Fibroblast of lung (primary cell): Measurements from ENCODE around the gene ARHGEF19. TPM values are rescaled to one million over a fixed set of nuclear protein-coding genes. Genes with fewer than 3 reads are reported as not detected.
"Not testable (repeated sequence)": the region's sequence is repeated elsewhere in the genome, so short reads cannot be mapped to it uniquely, and the experiment has no call there.

Source experiments
- DNase-seq, 2 donors: peaks; one replicate each; pipeline versions ENCODE4 v3.0.0 to v3.0.0-alpha.2; 2010; ENCODE audit warnings: low read depth in 2 of 2
- H2AFZ ChIP-seq: 2 replicates; pipeline ENCODE4 v1.5.1; 2012; ENCODE audit warnings: low read length, control low read depth, inconsistent platforms
- H3K27ac ChIP-seq: 2 replicates; pipeline ENCODE4 v1.5.1; 2011; ENCODE audit warnings: low read length, control low read depth; ENCODE audit not compliant: insufficient read depth
- H3K27me3 ChIP-seq: 2 replicates; pipeline ENCODE4 v1.5.1; 2011; ENCODE audit warnings: mild to moderate bottlenecking, low read length; ENCODE audit not compliant: control insufficient read depth, insufficient read depth
- H3K36me3 ChIP-seq: 2 replicates; pipeline ENCODE4 v1.5.1; 2011; ENCODE audit warnings: low read length; ENCODE audit not compliant: control insufficient read depth, insufficient read depth
- H3K4me1 ChIP-seq: 2 replicates; pipeline ENCODE4 v1.5.1; 2011; ENCODE audit warnings: low read length; ENCODE audit not compliant: control insufficient read depth, insufficient read depth; ENCODE audit errors: extremely low read depth
- H3K4me2 ChIP-seq: 2 replicates; pipeline ENCODE4 v1.5.1; 2011; ENCODE audit warnings: low read length, control low read depth; ENCODE audit not compliant: insufficient read depth; ENCODE audit errors: extremely low read depth
- H3K4me3 ChIP-seq, 4 experiments: fragments of 200-600 bp in 1 of 4; sonication (generic) in 1 of 4; replicated peaks in 1 of 4; 2 replicates each; pipeline ENCODE4 v1.5.1; 2011 to 2016; ENCODE audit warnings: low read length in 4 of 4, low read depth in 3 of 4, mild to moderate bottlenecking in 3 of 4, control low read depth in 2 of 4, inconsistent platforms in 1 of 4, mixed read lengths in 1 of 4; ENCODE audit not compliant: insufficient read depth in 1 of 4; ENCODE audit errors: control extremely low read depth in 1 of 4
- H3K79me2 ChIP-seq: 2 replicates; pipeline ENCODE4 v1.5.1; 2012; ENCODE audit warnings: mild to moderate bottlenecking, low read length, inconsistent platforms; ENCODE audit not compliant: control insufficient read depth, insufficient read depth
- H3K9ac ChIP-seq: 2 replicates; pipeline ENCODE4 v1.5.1; 2011; ENCODE audit warnings: mild to moderate bottlenecking, low read length, control low read depth; ENCODE audit not compliant: insufficient read depth
- H3K9me3 ChIP-seq: 2 replicates; pipeline ENCODE4 v1.5.1; 2012; ENCODE audit warnings: low read depth, low read length; ENCODE audit not compliant: control insufficient read depth, insufficient read depth
- H4K20me1 ChIP-seq: 2 replicates; pipeline ENCODE4 v1.5.1; 2011; ENCODE audit warnings: low read length; ENCODE audit not compliant: control insufficient read depth, insufficient read depth; ENCODE audit errors: extremely low read depth
- CTCF ChIP-seq, 2 donors: IDR thresholded peaks in 1 of 2; conservative IDR thresholded peaks in 1 of 2; 1 replicate in 1 of 2; 2 replicates in 1 of 2; pipeline ENCODE4 v1.5.1; 2011 to 2012; ENCODE audit warnings: low read length in 2 of 2, control low read depth in 1 of 2, inconsistent platforms in 1 of 2, low read depth in 1 of 2, mild to moderate bottlenecking in 1 of 2
- EZH2 ChIP-seq: IDR thresholded peaks from 2 replicates; pipeline ENCODE4 v1.5.1; 2012; ENCODE audit warnings: low read length, control low read depth, mild to moderate bottlenecking; ENCODE audit errors: missing control alignments
- polyA plus RNA-seq, 2 donors: library from polyadenylated mRNA; depleted of rRNA in 1 of 2; stranded (reverse) in 1 of 2; unstranded in 1 of 2; fragments of >200 nt; gene quantifications; 2 replicates each; pipeline ENCODE4 v1.2.1, GENCODE V29; 2011 to 2012; ENCODE audit warnings: missing spikeins in 1 of 2
- total RNA-seq: library from RNA; depleted of rRNA; stranded (reverse); fragments of >200 nt; gene quantifications from 2 replicates; pipeline ENCODE4 v1.2.1, GENCODE V29; 2014

ARHGEF19 gene
- total and polyA plus RNA-seq, 2 donors (not counting 1 experiment from before 2014, with no cell fraction given), result 3.3 TPM

GRCh38 chr1:16247441-16247840 is 35.0 kb upstream of the ARHGEF19 start:
- H3K36me3 ChIP-seq, result no peaks in the 10 kb centered on the region
- H3K4me2 ChIP-seq, result no peak overlapping the region
- H3K4me1 ChIP-seq, result peaks cover 13% of the 10 kb centered on the region
- no peaks in the 10 kb centered on the region for H3K79me2 ChIP-seq
- H3K4me3 ChIP-seq, result no peak overlapping the region
- no peak overlapping the region for H3K27ac ChIP-seq
- no peaks in the 10 kb centered on the region for H4K20me1 ChIP-seq
- no peak overlapping the region for H2AFZ ChIP-seq
- H3K9me3 ChIP-seq, result no peaks in the 10 kb centered on the region
- no peaks in the 10 kb centered on the region for H3K27me3 ChIP-seq
- no peak overlapping the region for H3K9ac ChIP-seq
- TF ChIP-seq EZH2 (no peak), CTCF (conservative IDR thresholded peaks at IDR 0.05 in 1 of 2, IDR thresholded peaks at IDR 0.05 in 1 of 2; ENCODE audit: low read depth in 1 of 2, low read length in 2 of 2) (no peak)
- DNase-seq, result no peak

GRCh38 chr1:16246961-16247360 is 34.5 kb upstream of the ARHGEF19 start:
- Histone ChIP-seq H3K4me2 (no peak overlapping the region), H2AFZ (no peak overlapping the region), H3K9ac (no peak overlapping the region), H3K9me3 (no peaks in the 10 kb centered on the region), H3K27ac (no peak overlapping the region), H4K20me1 (no peaks in the 10 kb centered on the region), H3K36me3 (no peaks in the 10 kb centered on the region), H3K4me3 (no peak overlapping the region), H3K27me3 (no peaks in the 10 kb centered on the region), H3K79me2 (no peaks in the 10 kb centered on the region), H3K4me1 (peaks cover 13% of the 10 kb centered on the region)
- TF ChIP-seq CTCF (conservative IDR thresholded peaks at IDR 0.05 in 1 of 2, IDR thresholded peaks at IDR 0.05 in 1 of 2; ENCODE audit: low read depth in 1 of 2, low read length in 2 of 2) (no peak), EZH2 (no peak)
- DNase-seq, result no peak

GRCh38 chr1:16246239-16246638 is 33.8 kb upstream of the ARHGEF19 start:
- H2AFZ ChIP-seq, H3K4me3 ChIP-seq, H3K36me3 ChIP-seq, DNase-seq, H3K9ac ChIP-seq, H3K79me2 ChIP-seq, H3K9me3 ChIP-seq, H3K27ac ChIP-seq, H3K27me3 ChIP-seq, H3K4me2 ChIP-seq, H4K20me1 ChIP-seq: not testable (repeated sequence)
- H3K4me1 ChIP-seq, result peaks cover 13% of the 10 kb centered on the region
